Measurements from ENCODE around the gene CORO1C.

CORO1C gene

GRCh38 chr12:108646600-108647579 is 84.4 kb downstream of the CORO1C start:
- peak; percentile 17 for DNase-seq

DNA sequence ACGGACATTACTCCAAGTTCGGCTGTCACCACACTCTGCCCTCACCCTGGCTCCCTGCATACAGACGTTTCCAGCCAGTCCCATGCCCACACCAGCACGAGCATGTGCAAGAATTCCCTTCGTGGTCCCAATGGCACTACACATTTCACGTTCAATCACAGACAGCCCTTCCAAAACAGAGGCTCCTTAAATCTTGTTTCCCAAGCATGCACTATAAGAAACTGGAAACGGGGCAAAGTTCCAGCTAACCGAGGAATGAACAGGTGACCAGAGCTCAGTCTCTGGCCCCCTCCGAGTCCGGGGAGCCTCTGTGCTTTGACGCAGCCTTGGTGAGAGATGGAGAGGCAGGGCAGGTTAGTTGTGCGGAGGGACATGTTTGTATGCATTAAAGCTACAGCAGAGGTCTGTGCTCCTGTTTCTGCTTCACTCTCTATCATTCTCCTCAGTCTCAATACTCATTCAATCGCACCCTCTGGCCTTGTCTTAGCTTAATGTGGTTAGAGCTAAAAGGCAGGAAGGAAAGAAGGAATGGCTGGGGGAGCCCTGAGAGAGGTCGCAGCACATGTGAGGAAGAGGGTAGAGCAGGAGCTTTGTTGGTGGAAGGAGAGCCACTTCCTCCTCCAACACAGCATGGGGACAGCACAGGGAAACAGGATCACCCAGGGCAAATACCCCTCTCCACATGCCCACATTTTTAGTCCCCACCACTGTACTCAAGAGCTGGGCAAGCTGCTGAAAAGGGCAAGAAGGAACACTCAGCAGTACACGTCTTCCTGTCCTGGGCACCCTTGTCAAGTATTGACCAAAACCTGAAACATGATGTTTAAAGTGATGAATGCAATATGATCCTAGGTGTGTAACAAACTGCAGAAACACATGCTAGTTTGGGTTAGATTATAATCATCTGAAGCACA is 85.4 kb downstream of the CORO1C start:
- DNase-seq = no peak

DNA sequence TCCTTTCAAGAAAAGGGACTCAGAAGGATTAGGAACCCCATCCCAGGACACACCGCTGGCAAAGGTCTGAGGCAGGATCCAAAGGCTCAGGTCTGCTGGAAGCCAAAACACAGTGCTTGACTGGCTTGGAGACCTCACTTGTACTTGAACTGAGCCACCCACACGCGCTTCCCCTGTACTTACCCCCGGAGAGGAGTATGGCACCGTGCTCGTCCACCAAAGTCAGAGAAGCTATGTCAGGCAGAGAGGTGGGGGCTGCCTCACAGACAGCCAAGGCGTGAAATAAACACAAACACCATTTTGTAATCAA is 86.6 kb downstream of the CORO1C start:
- DNase-seq = no peak

DNA sequence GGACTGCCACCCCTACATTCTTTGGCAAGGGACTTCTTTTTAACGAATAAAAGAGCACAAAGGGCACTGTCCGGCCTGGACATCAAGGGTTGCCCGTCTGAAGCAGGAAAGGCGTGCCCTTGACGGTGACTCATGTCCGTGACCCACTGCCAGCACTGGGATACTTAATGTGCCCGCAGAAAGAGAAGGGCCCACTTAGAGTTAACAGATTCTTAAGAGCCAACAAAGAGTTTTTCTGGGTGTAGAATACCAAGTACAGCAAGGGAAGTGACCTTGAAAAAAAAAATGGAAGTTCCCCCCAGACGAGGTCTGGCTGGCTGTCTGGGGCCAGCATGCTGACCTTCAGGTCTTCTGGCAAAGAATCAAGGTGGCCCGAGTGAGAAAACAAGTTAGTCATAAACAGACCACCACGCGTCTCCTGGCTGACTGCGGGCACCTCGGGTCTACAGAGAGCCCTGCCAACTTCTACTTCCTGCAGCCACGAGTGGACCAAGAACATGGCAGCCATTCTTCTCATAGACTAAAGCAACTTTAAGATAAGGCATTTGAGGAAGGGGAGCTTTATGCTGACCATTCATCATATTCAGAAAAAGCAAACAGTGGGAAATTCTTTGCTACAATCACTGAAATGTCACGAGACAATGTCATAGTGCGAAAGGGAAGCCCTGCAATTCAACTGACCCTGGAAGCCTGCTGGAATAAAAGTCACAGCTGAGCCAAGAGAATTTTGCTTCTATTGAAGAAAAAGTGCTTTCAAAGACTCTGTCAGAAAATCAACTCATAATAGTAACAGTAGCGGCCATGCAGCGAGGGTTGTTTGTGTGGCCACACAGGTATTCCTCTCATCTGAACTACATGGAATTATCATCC is 87.1 kb downstream of the CORO1C start:
- DNase-seq = peak; percentile 37

- DNase-seq = no peak
These were observed 88.2 kb downstream of the CORO1C start for GRCh38 chr12:108642899-108643654.

DNA sequence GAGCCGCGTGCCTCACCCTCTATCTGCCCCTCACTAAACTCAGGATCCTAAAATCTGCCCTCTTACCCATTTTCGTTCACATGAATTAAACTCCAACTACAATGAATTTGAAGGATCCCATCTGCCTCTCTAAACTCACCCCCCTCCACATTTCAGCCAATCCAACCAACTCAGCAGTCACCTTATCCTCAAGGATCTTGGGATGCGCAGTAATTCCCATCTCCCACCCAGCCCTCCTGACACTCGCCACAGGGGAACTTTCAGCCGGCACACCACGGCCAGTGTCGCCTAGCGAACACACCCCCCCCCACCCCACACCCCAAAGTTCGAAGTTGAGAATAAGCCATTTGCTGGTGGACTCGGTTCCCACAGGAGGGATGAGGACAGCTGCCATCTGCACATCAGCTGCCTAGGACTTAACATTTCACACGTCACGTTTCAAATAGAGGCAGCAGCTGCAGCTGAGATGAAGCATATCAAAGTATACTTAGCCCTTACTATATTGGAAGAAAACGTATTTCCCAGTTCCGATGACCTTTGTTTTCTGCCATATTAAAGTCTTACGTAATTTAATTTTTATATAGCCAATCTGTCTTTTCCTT is 88.9 kb downstream of the CORO1C start:
- DNase-seq = no peak

GRCh38 chr12:108641446-108642268 is 89.7 kb downstream of the CORO1C start:
- peak; percentile 24 for DNase-seq

- DNase-seq = no peak
These were observed 90.4 kb downstream of the CORO1C start for GRCh38 chr12:108640802-108641445.

DNA sequence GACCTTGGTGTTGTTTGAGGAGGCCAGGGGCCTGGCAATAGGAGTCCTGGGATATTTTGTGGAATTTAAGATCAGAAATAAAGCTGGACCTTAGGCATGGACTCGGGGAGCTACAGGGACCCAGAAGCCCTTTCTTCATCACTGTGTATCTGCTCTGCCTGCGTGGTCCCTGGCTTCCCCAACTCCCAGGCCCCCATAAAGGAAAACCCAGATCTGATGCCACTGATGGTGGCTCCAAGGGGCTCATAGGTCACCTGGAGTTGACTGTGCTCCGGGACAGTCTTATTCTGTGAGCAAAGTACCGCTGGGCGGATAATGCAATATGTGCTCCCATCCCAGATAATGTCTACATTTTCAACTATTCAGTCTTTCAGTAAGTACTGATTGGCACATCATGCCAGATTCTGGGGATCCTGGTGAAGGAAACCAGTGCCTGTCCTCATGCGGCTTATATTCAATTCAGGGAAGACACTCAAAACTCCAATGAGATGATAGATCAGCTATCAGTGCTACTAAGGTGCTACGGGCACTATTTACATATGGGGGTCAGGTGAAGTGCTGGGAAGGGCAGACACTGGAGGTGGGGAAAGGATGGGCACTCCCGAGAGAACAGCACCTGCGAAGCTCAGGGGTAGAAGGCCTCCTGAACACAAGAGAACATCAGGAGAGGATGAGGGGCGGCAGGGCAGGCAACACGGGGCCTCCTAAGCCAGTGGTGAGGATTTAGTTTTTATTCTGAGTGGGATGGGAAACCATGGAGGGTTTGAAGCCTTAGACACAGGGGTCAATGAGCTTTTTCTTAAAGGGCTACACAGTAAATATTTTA is 92.1 kb downstream of the CORO1C start:
- DNase-seq = no peak

DNA sequence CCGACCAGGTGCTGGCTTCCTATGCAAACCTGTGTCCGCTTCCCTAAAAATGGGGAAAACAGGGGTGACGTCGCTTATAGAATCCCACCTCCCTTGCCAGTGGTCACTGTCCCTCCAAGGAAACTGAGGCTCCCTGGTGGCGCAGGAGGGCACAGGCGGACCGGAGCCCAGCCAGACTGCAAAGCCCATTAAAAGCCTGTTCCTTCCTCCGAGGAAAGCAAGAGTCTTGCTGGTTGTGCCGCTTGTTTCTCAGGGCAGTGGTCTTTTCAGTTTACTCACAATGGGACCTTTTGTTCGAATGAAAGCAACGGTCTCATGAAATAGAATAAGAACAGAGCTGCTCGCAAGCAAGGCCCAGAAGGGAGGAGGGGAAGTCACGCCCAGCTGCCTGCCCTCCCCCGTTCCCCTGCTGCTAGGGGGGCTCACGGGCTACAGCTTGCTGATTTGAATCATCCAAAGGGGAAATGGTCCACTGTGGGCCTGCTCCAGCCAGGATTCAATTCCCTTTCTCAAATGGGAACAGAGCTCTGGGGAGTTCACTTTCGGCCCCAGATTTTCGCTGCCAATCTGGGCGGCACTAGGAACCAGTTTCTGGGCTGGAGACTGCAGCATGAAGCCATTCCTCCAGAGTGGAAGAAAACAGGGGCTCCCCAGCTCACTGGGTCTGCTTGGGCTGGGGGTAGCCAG is 93.0 kb downstream of the CORO1C start:
- peak; percentile 90 for DNase-seq

DNA sequence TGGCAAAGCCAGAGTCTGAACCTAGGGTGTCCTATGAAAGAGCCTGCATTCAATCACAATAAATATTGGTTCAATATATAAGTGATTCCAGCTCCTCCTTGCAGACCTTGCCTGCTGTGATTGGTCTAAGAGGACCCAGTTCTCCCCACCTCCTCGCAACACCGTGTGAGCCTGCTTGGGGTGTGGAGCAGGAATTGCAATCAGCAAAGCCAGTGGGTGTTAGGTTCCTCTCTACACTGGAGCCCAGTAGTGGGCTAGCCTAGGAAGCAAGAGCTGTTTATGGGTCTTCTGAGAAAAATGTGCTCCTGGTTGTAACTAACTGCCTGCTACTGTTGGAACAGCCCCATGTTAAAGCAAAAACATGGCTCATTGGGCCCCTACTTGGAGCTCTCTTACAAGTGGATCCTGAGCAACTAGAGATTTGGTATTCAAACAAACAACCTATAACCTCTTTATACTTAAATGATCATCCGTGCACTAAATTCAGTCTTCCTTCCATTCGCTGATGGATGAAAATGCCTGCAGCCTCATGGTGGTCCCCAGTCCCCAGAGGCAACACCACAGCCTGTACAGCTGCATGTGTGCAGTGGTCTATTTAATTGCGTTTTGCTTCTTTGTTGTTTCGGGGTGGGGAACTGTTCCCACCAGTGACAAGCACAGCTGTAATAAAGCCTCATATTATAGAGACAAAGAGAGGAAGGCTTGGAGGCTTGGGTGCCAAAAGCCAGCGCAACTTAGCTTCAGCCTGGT is 93.9 kb downstream of the CORO1C start:
- no peak for DNase-seq

DNA sequence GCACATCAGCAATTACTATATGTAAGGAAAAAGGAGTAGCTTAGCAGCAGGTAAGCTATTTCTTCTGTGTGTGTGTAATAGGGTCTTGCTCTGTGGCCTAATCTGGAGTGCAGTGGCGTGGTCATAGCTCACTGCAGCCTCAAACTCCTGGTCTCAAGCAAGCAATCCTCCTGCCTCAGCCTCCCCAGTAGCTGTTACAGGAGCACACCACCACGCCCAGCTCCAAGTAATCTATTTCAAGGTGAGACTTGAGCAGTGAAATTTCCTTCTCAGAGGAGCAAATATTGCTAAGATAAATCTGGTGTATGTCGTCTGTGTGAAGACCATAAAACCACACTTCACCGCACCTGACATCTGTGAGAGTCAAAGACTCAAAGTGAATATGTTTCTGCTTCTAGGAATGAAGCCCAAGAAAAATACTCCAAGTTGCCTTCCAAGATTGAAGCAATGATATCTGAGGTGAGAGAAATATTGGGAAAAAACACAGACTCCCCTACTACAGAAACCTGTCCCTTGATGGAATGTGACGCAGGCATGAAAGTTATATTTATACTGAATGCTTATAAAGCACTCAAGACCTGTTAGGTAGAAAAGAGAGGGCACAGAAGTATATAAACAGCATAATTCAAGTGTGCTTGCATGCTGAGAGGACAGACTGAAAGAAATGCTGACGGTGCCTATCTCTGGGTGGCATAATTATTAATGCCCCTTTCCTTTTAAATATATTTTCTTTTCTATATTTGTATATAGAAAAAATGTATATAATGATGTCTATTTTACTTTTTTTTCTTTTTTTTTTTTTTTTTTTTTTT is 95.1 kb downstream of the CORO1C start:
- no peak for DNase-seq

DNA sequence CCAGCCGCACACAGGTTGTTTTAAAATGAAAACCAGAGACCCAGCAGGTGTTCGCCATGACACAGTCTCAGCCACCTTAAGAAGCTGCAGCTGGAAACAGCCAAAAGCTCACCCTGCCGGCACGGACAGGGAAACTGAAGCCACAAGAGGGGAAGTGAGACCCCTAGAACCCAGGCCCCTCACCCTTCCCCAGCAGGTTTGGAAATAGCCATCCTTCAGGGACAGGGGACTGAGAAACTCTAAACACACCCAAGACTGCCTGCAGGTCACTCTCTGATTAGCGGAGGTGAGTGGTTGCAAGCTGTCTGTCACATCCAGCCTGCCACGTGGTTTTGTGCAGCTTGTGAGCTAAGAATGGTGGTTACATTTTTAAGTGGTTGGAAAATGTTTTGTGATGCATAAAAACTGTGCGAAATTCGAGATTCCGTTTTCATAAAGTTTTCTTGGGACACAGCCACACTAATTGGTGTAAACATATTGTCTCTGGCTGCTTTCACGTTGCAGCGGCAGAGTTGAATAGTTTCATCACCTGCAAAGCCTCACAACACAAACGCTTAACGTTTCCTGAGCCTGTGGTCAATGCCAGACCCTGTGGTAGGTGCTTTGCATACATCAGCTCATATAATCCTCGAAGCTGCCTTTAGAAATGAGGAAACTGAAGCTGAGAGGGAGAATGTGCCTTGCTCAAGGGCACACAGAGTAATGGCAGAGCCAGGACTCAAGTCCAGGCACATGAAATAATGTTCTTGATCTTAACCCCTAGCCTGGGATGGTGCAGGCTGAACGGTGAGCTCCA is 95.9 kb downstream of the CORO1C start:
- DNase-seq = peak; percentile 68

DNA sequence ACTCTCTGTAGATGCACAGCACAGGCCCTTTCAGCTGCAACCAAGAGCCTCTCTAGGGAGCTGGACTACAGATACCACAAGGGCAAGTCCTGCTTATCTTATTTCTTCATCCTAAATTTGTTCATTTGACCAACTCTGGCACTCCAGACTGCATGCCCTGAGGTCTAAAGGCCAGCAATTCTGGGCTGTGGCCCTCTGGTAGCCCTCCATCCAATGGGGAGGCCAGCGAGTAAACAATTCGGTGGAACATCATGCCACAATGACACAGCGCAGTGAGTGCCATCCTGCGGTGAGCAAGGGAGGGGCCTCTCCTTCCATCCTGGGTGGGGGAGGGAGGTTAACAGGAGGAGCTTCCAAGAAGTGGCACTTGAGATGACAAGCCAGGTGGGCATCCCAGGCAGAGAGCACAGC is 97.0 kb downstream of the CORO1C start:
- DNase-seq = peak; percentile 72

DNA sequence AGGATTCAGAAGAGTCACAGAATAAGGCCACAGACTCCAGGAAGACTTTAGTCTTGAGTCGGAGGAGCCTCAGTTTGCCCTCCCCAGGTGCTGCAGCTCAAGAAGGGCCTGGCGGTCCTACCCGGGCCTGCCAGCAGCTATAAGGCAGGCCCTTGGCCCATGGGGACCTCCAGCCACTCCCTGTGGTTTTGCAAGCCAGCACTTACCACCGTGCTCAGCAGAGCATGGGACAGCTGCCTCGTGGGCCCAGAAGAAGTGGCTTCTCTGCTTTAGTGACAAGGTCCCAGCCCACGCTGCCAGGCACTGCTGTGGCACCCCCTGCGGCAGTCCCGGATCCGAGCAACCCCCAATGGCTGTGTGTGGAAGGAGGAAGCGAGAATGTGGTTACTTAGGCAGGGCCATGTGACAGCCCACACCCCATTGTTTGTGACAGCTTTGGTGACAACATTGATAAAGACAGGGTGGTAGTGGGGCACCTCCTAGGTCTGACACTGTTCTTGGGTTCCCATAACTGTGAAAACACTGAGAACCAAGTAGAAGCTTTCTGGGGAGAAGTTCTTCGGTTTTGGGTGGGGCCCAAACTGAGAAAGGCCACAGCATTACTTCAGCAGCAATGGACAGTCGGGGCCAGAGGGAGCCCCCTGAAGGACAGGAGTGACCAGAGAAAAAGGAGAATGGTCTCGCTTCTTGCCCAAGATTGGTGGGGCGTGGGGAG is 97.6 kb downstream of the CORO1C start, which contains the start of gene SELPLG:
TSS of gene SELPLG (minus strand) at position 361 of the 715 bp plus-strand sequence. CDS start 9,587 bp downstream, outside the sequence.
- peak; percentile 97 for DNase-seq
